ENCODE results near the gene PNMA6F.

PNMA6F gene

GRCh38 chrX:153321381-153322124, at the start of gene PNMA6F:
Gene PNMA6F, minus strand, starts transcription at chrX:153321767. Its CDS starts 1,093 bp downstream, at chrX:153320674.
- no peak for DNase-seq (ENCODE audit: low read depth)

DNA sequence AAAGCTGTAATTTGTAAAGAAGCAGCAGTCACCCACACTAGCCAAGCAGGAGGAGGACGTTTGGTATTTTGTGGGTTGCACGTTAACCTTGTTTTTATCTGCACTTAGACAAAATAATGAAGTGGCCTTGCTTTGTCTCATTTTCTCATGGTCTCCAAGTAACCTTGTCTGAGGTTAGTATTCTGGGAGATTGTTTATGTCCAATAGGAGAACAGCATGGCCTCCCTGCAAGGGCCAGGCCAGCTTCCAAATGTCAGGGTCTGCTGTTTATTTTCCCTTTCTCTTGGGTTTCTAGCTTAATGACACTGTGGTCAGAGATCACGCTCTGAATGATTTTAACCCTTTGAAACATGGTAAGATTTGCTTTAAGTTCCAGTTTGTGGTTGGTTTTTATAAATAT, 49.7 kb upstream of the PNMA6F start:
- DNase-seq (ENCODE audit: low read depth), result no peak

GRCh38 chrX:153370293-153371055, 48.9 kb upstream of the PNMA6F start:
- no peak for DNase-seq (ENCODE audit: low read depth)

- no peak for DNase-seq (ENCODE audit: low read depth)
These were observed 45.4 kb upstream of the PNMA6F start for GRCh38 chrX:153366878-153367538.

GRCh38 chrX:153366119-153366518, 44.6 kb upstream of the PNMA6F start:
- DNase-seq (ENCODE audit: low read depth), result no peak

DNA sequence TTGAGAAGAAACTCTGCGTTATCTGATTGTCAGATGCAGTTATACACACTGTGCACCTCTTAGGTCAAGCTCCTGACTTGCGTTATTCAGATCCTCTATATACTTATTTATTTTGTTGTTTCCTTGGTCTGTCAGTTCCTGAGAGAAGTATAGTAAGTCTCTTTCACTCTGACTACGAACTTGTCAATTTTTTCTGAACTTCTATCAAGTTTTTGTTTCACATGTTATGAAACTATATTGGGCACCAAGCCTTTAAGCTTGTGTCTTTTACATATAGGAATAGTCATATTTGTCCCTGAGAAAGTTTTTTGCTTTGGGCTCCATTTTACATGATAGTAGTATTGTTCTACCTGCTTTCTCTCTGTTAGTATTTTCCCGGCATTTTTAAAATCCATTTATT, 44.1 kb upstream of the PNMA6F start:
- DNase-seq (ENCODE audit: low read depth), result no peak

DNA sequence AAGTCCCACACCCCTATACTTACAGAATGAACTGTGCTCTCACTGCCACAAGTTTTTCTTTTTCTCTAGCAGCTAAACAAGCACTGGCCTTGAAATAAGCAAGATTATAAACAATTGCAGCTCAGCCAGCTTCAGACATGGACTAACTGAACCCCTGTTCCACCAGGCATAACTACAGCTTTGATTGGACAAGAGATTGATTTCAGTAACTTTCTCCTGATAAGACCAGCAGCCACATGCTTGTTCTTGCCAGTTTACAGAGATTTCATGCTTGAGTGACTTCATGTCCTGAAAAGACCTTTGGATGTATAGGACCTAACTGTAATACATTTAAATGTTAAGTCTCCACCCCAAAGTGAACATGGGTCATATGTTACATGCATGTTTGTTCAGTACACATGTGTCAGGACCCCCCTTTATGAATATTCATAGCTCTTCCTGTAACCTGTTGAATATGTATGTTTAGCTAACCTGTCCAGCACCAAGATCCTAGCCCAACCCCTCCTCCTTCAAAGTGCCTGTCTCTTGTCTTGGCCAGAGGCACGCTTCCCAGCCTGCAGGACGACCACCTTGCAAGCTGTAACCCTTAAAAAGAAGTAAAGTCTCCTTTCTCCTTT, 40.3 kb upstream of the PNMA6F start:
- DNase-seq (ENCODE audit: low read depth), result no peak

DNA sequence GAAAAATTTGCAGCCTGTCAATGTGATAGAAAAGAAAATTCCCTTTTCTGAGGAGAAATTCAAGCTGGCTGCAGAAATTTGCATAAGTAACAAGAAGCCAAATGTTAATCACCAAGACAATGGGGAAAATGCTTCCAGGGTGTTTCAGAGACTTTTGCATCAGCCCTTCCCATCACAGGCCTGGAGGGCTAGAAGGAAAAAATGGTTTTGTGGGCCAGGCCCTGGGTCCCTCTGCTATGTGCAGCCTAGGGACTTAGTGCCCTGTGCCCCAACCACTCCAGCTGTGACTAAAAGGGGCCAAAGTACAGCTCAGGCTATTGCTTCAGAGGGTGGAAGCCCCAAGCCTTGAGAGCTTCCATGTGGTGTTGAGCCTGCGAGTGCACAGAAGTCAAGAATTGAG, 36.3 kb upstream of the PNMA6F start:
- DNase-seq (ENCODE audit: low read depth), result no peak

- no peak for DNase-seq (ENCODE audit: low read depth)
These were observed 31.8 kb upstream of the PNMA6F start for GRCh38 chrX:153353416-153353815.

- DNase-seq (ENCODE audit: low read depth), result no peak
These were observed 31.3 kb upstream of the PNMA6F start for GRCh38 chrX:153352858-153353257.

GRCh38 chrX:153351981-153352380, 30.4 kb upstream of the PNMA6F start:
- DNase-seq (ENCODE audit: low read depth), result no peak

GRCh38 chrX:153349952-153350351, 28.4 kb upstream of the PNMA6F start:
- no peak for DNase-seq (ENCODE audit: low read depth)

DNA sequence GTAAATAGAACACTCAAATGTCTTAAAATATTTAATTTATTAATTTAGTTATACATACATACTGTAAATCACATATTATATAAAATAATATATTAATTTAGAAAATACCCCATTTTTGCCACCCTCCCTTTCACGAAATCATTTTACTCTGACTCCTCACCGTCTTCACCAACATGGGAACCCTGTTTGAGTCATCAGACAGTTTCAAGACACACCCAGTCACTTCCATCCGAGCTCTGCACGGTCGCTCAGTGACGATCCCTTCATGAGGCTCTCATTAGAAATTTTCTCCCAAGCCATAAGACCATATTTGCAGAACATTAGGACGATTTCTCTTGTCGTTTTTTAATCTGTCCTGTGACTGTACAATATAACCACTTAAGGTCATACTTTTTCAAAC, 26.9 kb upstream of the PNMA6F start:
- DNase-seq (ENCODE audit: low read depth), result no peak

GRCh38 chrX:153347530-153347929, 26.0 kb upstream of the PNMA6F start:
- no peak for DNase-seq (ENCODE audit: low read depth)

- DNase-seq (ENCODE audit: low read depth), result no peak
These were observed 22.1 kb upstream of the PNMA6F start for GRCh38 chrX:153343674-153344073.

DNA sequence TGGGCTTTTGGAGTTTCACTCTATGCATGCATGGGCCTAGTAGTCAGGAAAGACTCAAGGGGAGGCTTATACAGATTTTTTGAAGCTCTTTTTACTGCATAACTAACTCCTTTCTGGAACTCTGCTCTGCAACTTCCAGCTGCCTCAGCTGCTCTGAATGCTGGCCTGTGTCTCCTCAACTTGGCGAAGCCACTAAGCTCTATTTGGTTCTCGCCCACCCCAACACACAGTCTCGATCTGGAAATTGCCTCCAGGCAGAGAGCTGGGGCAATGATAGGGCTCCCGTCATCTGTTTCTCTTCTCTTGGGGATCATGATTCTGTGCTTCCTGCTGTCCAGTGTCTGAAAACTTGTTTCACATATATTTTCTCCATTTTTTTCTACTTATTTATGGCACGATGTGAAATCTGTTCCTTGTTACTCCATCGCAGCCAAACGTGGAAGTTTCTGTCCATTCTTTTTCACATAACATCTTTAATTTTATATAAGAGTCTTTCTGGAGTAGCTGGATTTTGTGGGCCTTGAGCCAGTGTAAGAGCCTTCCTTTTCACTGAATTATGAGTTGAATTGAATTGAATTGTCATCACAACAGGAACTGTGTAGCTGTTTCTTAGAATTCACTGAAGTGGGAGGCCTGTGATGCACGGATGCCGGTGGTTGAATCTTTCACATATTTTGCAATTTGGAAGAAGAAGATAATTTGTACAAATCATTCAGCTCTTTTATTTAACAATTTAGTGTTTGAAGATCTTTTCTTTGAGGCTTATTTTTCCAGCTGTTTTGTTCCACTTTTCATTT, 21.4 kb upstream of the PNMA6F start:
- no peak for DNase-seq (ENCODE audit: low read depth)

DNA sequence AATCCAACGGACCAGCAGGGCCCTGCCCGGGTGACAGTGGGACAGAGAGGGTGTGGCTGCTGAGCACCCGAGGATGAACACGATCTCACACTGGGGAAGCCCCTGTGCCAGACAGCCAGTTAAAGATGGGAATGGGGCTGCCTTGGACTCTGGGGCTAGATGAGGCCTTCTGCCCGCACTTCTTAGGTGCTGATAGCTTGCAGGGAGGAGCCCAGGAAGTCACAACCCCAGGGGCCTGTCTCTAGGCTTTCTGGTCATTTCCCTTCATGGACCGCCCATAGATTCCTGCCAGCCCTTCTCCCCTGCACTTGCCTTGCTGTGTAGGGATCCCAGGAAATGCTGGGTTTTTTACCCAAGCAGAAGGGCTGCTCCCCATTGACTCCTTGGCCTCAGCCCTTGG, 18.5 kb upstream of the PNMA6F start:
- no peak for DNase-seq (ENCODE audit: low read depth)

- DNase-seq (ENCODE audit: low read depth), result no peak
These were observed 18.1 kb upstream of the PNMA6F start for GRCh38 chrX:153339662-153340061.

DNA sequence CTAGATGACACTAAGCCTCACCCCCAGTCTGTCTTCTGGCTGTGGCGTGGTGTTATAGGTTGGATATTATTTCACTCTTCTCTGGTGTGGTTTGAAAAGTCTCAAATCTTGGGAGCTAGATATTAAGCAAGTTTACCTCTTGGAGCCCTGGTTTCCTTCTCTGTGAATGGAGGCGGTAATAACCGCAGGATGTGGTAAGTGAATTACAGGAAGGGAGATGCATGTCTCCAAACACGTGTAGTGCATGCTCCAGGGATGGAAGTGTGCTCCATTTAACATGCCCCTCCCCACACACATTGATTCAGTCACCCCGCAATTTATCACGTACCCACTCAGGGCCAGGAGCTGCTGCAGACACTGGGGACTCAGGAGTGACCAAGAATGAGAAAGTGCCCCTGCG, 17.3 kb upstream of the PNMA6F start:
- DNase-seq (ENCODE audit: low read depth), result no peak

DNA sequence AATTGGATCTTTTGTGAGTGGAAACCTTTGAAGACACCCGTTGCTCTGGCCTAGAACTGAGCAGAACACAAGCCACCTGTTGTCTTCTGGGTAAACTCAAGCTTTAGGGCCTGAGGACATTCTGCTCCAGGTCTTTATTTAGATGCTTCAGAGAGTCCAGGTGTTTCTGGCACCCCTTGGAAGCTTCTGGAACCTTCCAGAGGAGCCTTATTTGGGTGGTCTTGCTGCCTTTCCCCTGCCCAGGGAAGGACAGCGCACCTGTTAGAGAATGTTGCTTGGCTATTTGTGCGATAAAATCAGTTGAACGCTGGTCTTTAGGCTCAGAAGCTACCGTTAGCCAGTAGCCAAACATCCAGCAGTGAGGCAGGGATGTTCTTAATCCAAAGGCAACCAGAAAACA, 15.4 kb upstream of the PNMA6F start:
- DNase-seq (ENCODE audit: low read depth), result no peak

GRCh38 chrX:153336121-153336894, 14.7 kb upstream of the PNMA6F start:
- no peak for DNase-seq (ENCODE audit: low read depth)

Data from stimulated activated CD8-positive, alpha-beta memory T cell treated with anti-CD3 and anti-CD28 coated beads, Interleukin-15, amount 100 ng/mL, for 24 hours (primary cell).